AG09319 (cell line): ENCODE results near the gene FCRL2.
"Not testable (repeated sequence)": the region's sequence is repeated elsewhere in the genome, so short reads cannot be mapped to it uniquely, and the experiment has no call there.

Experiments used
- DNase-seq: peaks from one replicate; pipeline ENCODE4 v3.0.0-alpha.2; 2010; ENCODE audit warnings: low read depth; ENCODE audit errors: extremely low read depth
- CTCF ChIP-seq: IDR thresholded peaks from 2 replicates; pipeline ENCODE4 v1.5.1; 2011; ENCODE audit warnings: low read depth, mild to moderate bottlenecking, inconsistent platforms, low read length, moderate library complexity

The FCRL2 gene

GRCh38 chr1:157753611-157754010, 23.3 kb downstream of the FCRL2 start:
- TF ChIP-seq CTCF = no peak
- no peak for DNase-seq

GRCh38 chr1:157751283-157751682, 25.6 kb downstream of the FCRL2 start:
- no peak for DNase-seq
- no peak for TF ChIP-seq CTCF

GRCh38 chr1:157748262-157748817, 28.6 kb downstream of the FCRL2 start:
- DNase-seq = no peak
- no peak for TF ChIP-seq CTCF

- DNase-seq = no peak
- TF ChIP-seq CTCF = no peak
Observed at GRCh38 chr1:157739229-157739901, 37.6 kb downstream of the FCRL2 start.

- DNase-seq = not testable (repeated sequence)
Observed at GRCh38 chr1:157735991-157736390, 40.9 kb downstream of the FCRL2 start.

- no peak for TF ChIP-seq CTCF
- no peak for DNase-seq
Observed at GRCh38 chr1:157734321-157734720, 42.6 kb downstream of the FCRL2 start.

- DNase-seq = no peak
Observed at GRCh38 chr1:157732755-157733154, 44.2 kb downstream of the FCRL2 start.

More at GRCh38 chr1:157732755-157733154, 44.2 kb downstream of the FCRL2 start:
- no peak for TF ChIP-seq CTCF
